ENCODE data around the gene MGAT4C.
A peak's percentile ranks its signal among the peaks of the same experiment; 100 is the strongest.
"Not testable (repeated sequence)": the region's sequence is repeated elsewhere in the genome, so short reads cannot be mapped to it uniquely, and the experiment has no call there.

Gene MGAT4C

DNA sequence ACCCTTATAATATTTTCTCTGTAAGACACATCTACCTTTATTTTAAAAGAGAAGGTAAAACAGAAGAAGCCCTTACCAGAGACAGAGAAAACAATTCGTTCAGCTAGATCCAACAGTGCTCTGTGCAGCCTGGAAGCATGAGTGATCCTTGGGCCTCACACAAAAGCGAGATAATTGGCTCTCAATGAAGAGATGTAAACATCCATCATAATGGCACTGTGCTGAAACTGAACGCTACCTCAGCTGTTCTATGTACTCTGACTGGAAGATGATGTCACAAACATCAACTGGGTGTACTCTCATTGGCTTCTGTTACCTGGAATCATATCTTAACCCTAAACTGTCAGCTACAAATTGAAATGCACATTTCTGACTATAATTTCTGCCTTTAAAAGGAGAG lies at the start of gene MGAT4C:
TSS of gene MGAT4C (minus strand) at position 229 of the 400 bp plus-strand sequence.
- no peak for DNase-seq (ENCODE audit: low read depth)

DNA sequence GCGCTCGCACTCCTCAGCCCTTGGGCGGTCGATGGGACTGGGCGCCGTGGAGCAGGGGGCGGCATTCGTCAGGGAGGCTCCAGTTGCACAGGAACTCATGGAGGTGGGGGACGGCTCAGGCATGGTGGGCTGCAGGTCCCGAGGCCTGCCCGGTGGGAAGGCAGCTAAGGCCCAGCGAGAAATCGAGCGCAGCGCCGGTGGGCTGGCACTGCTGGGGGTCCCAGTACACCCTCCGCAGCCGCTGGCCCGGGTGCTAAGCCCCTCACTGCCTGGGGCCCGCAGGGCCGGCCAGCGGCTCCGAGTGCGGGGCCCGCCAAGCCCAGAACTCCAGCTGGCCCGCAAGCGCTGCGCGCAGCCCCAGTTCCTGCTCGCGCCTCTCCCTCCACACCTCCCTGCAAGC lies 40.2 kb upstream of the MGAT4C start:
- DNase-seq (ENCODE audit: low read depth) = not testable (repeated sequence)

DNA sequence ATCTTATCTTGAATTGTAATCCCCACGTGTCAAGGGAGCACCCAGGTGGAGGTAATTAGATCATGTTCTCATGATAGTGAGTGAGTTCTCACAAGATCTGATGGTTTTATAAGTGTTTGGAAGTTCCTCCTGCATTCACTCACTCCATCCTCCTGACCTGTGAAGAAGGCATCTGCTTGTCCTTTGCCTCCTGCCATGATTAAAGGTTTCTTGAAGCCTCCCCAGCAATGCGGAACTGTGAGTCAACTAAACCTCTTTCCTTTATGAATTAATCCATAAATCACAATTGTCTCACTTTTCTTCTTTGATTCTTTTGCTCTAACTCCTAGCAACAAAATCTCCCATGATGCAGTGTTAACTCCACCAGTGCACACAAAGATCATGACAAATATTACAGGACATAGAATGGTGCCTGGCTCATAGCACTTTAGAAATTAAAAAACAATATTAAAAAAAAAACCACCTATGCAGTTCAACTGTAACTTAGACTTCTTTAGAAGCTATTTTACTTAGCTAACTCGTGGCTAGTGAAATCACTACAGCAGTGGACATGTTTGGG lies 37.6 kb upstream of the MGAT4C start:
- DNase-seq (ENCODE audit: low read depth) = no peak

DNA sequence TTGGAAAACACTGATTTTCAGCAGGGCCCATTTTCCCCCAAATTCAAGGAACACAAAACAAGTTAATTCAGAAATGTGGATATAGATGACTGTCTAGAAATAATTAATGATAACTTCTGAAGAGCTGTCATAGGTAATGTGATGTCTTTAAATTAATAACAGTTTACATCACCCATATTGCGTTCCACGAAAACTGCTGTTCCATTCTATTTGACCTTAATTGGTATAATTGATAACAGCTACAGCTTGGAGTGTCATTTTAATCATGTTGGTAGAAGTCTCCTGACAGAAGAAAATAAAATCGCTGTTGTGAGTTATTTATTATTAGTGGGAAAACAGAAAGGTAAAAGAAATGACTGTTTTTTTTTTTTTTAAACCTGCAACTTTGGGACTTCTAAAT lies 36.3 kb upstream of the MGAT4C start:
- no peak for DNase-seq (ENCODE audit: low read depth)

DNA sequence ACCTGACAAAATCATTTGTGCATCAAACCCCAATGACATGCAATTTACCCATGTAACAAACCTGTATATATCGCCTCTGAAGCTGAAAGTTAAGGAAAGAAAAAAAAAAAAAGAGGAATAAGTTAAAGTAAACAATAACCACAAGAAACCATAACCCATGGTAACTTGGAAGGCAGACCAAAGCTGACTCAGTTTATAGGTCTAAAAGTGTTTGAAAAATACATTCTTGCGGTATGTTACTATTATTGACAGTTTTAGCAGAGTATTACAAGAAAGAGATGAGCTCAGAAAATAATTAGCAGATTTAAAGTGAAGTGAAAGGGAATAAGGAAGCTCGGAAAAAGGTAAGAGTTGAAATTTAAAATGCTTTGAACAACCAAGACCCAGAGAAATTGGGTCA lies 34.4 kb upstream of the MGAT4C start:
- DNase-seq (ENCODE audit: low read depth) = no peak

DNA sequence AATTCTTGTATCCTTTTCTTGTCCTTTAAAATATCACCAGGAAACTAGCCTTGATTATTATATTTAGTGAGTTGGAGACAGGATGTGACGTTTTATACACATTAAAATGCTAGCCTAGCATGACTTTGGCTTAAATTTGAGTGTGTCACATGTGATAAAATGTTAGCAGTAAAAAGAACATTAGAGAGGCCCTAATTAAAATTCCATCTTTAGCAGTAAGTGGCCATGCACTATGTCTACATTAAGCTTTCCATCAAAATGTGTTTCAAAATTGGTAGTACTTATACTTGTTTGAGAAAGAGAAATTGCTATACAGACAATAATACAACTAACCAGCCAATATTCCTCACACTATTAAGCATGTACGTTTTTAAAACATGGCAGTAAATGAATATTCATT lies 29.9 kb upstream of the MGAT4C start:
- DNase-seq (ENCODE audit: low read depth) = no peak

DNA sequence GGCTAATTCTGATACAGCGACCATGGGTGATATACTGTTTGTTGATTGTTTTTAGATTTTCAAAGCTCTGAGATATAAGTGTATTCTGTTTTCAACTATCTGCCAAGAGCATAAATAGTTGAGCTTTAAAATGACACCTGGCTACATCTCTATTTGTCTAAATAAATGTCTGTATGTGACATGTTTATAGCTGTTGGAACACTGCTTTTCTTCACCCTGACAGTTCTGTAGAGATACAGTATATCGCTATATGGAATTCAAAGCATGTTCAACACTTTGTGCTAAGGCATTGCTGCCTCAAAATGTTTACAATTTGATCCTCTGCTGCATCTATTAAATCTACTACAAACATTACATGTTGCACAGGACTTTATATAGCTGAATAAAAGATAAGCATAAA lies 27.4 kb upstream of the MGAT4C start:
- DNase-seq (ENCODE audit: low read depth) = no peak

DNA sequence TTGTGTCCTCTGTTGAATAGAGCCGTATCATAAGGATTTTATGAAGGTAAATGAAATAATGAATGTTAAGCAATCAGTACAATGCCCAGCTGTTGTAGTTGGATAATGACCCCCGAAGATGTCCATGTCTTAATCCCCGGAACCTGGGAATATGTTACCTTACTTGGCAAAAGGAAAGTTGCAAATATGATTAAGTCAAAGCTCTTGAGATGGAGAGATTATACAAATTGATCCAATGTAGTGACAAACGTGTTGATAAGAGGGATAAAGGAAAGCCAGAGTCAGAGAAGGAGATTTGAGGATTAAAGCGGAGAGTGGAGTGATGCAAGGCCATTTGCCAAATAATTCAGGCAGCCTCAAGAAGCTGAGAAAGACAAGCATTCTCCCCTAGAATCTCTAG lies 19.2 kb upstream of the MGAT4C start:
- no peak for DNase-seq (ENCODE audit: low read depth)

DNA sequence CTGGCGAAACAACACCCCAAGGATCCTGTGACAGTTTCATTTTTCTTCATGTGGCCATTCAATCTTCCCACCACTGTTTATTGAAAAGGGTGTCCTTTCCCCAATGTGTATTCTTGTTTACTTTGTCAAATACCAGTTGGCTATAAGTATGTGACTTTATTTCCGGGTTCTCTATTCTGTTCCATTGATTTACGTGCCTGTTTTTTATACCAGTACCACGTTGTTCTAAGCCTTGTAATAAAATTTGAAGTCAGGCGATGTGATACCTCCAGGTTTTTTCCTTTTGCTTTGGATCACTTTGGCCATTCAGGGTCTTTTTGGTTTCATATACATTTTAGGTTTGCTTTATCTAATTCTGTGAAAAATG lies 9.1 kb upstream of the MGAT4C start:
- no peak for DNase-seq (ENCODE audit: low read depth)

DNA sequence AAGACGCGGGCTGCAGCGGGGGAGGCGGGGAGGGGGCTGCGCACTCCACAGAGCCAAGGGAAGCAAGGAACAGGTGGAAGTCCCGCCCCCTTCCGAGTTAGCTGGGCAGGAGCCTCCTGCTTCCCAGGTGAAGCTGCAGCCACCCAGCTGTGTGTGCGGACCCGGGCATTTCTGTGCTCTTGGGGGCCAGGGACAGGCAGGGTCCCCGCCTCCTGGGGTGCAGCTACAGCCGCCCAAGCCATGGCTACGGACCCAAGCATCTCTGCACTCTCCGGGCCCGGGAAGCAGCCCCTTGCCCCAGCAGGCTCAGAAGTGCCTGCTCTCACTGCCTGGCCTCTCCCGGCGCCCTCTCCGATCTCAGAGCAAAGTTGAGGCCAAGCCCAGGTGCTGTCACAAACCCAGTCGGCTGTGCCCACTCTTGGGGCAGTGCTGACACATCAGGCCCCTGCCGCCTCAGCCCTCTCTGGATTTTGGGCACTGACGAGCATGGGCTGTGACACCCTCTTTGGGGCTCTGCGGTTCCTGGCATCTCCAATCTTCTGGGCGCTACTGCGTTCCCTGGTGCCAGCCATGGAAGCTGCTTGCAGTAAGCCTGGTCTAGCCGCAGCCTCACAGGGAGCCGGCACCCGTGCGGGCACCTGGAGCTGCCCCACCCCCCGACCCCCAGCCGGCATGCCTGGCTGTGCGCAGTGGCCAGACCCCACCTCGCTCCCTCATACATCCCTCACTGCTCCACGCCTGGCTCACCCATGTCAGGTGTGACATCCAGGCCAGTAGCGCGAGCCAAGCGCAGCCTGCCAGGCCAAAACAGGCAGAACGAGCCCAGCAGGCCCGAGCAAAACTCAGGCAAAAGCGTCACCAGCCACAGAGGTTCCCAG lies 8.5 kb upstream of the MGAT4C start:
- DNase-seq (ENCODE audit: low read depth) = no peak

DNA sequence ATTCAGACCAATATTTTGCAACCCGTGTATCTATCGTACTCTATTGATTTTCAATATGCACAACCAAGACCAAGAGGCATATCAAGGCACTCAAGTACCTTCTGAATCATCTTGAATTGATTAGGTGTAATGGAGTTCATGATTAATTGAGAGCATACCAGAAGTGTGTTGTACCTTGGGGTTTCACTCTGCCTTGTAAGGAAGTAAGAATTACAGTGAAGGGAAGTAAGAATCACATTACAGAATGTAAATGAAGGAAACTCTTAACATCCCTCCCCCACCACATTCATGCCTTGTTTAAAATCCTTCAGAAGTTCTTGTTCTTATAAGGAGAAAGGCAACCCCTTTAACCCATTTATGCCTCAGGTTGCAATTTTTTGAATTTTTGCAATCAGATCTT lies 5.4 kb upstream of the MGAT4C start:
- DNase-seq (ENCODE audit: low read depth) = no peak

DNA sequence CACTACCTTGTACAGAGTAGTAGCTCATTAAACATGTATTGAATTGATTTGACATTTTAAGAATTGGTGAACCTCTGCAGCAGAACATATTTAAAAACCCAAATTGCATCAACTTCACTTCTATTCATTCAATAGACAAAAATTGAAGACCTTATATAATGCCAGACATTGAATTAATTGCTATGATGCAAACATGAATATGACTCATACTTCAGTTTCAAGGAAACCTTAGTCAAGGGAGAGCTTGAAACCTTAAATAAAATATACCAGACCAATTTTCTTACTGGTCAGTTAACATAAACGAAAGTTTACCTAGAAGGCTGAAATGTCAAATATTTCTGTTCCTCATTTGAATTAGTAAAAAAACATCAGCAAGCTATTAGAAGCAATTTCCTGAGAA lies 5.0 kb upstream of the MGAT4C start:
- no peak for DNase-seq (ENCODE audit: low read depth)

DNA sequence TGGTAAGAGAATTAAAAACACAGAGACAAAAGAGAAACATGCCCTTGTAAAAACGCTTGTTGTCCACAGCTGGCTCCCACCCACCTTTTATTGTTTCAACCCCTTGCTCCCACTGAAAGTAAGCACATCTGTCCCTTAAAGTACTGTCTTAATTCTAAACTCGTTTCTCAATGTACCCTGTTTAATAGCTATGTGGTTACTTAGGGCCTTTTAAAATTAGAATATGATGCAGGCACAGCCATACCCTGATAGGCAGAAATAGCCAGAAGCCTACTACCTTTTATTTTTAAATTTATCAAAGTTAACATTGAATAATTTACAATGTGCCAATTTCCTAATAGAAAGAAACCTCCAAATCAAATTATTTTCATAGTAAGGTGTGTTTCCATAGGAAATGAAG lies 4.0 kb upstream of the MGAT4C start:
- DNase-seq (ENCODE audit: low read depth) = no peak

DNA sequence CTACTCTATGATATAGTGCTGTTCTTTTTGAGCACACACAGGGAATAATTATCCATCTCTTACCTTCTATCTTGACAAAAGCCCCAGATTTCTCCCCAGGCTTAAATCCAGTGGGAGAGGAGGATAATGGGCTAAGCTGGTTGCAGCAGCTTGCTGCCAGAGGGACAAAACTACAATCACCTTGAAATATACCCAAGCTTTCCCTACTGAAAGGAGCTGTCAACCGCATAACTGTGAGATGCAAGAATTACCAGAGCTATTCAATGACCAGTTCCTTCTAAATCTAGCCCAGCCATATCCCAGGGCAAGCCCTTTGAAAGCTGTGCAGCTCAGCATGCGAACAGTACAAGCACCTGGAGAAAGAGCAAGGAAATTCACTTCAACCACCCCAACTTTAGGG lies 943 bp upstream of the MGAT4C start:
- DNase-seq (ENCODE audit: low read depth) = no peak

DNA sequence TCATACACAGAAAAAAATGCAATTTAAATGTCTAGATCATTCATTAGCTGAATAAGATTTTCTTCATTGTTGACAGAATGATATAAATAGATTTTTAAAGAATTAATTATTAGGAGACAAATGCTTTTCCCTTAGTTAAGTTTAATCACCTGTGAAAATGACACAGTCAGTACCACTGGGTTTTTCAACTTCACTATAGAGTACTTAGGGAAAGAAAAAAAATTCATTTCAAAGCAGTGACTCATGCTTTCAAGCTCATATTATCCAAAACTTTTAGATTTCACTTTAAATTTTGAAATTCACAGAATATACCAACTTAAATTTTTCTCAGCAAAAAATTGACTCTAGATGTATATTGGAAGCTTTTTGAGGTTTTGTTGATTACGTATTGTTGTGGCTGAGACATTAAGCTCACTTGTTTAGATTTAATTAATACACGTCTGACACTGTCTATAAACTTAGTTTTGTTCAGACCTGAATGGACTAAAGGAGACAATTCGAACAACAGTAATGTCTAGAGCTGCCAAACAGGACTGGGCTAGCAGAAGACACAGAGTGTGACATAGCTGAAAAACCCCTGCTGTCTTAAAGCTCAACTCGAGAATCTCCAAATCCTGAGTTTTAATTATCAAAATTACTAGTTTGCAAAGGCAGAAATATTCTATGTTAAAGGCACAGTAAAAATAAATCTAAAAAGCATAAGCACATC lies 1.6 kb downstream of the MGAT4C start:
- no peak for DNase-seq (ENCODE audit: low read depth)

DNA sequence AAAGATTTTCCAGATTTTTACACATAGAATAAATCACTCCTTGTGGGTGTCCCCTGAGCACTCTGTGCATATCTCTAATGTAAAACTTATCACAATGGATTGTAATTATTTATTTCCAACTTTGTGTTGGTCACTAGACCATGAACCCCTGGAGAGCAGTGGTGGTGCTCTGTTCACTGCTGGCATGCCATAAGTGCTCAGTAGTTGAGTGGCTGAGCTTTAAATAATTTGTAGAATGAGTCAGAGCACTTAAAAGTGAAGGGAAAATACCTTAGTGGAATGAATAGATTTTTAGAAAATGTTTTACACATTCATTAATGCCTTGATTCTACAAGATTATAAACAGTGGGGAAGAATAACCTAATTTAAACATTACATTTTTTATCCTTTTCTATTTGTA lies 6.3 kb downstream of the MGAT4C start:
- no peak for DNase-seq (ENCODE audit: low read depth)

DNA sequence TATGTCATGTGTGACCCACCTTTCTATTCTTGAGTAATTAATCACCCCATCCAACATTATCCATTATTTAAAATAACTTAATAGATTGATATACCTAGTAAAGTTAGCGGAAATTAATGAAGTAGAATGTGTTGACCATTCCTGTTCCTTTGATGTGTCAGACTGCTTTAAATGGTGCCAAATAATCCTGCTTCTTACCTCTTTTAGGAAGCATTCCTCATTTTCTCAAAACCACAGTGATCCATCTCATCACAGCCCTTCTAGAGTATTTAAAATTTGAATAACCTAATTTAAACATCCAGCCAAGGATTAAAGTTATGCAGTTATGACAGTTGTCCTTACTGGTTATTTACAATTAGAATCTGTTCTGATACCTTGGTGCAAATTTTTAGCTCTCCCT lies 6.9 kb downstream of the MGAT4C start:
- no peak for DNase-seq (ENCODE audit: low read depth)

DNA sequence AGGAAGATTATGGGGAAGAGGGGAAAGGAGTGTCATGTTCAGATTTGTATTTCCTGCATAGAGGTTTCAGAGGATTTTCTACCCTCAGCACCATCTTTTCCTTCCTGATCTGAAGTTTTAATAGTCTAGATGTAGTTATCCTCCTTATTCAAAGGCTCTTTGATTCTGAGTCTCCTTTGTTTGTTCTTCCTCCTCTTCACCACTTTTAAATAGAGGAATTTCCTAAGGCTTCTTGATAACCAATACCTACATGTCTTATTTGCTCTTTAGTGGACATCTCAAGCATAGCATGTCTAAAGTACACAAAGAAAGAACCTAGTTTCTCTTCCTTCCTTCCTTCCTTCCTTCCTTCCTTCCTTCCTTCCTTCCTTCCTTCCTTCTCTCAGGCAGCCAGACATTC lies 8.3 kb downstream of the MGAT4C start:
- no peak for DNase-seq (ENCODE audit: low read depth)

DNA sequence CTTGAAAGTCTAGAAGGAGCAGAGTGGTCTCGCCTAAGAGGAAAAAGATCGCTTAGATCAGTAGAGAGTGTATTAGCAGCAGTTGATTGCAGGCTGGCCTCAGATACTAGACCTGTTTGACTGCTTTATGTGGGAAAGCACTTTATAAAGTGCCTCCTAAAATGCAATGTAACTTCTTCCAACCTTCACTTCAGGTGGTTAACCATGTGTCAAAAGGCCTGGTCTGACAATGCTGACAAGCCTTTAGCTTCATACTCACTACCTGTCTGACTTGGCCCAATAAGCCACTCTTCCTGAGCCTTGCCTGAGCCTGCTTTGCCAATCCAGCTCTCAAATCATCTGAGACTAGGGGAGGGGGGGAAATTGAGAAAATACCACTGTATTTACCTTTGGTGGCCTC lies 14.6 kb downstream of the MGAT4C start:
- no peak for DNase-seq (ENCODE audit: low read depth)

DNA sequence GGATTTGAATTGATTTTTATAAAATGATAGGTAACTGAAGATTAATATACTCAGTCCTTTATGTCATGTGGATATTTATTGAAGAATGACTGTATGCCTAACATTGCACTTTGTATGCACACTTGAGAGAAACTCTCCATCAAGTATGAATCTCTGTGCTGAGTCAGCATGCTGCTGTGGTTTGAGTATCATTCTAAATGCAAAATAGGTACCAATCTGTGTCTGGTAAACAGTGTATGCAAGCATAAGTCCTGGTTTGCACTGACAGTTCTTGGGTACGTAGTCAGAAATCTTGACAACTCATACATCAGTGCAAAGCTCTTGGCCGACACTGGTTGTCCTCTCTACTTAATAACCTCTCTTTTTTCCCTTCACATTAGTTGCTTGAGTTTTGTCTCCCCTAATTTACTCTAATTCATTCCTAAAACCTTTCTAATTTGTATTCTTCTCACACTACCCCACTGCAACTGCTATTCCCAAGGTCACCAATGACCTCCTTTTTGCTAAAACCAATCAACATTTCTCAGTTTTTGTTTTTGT lies 21.8 kb downstream of the MGAT4C start:
- DNase-seq (ENCODE audit: low read depth) = no peak

DNA sequence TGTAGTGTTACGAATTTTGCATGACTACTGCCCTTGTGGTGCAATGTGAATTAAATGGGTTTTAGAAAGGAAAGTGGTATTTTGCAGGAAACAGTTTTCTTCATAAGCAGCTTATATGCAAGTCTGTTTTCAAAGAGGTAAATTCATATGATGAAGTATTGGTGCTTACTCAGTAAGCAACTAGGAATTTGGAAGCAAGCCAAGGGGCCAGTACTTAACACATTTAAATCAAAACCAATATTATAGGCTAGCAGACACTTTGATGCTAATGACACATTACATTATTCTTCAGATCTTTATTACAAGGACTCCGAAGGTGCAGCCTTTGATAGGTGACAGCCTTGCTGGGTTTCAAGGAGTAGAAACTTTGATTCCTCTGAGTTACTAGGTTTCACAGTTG lies 23.1 kb downstream of the MGAT4C start:
- DNase-seq (ENCODE audit: low read depth) = no peak

DNA sequence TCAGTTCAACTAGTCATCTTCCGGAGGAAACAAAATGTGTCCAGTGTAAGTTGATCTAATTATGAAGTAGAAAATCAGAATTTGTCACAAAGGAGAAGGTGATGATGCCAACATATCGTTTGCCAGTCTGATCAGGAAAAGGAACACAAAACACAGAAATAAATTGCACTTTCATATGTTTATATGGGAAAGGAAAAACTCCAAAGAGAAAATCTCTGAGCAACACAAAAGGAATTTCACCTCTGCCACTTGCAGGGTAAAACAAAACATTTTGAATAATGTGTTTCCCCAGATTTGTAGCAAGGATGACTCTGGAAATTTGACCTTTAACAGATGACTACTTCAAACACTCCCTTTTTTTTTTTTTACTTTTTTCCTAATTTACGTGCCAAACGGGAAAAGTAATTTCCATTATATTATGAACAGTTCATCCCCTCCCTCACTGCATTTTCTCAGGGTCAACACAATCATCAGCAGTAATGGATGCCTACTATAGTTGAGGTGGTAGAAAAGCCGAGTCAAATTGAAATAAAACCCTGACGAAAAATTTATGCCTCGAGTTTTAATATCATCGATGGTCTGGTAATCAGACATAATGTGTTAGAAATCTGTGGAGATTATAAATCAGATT lies 25.6 kb downstream of the MGAT4C start:
- DNase-seq (ENCODE audit: low read depth) = peak; percentile 49

DNA sequence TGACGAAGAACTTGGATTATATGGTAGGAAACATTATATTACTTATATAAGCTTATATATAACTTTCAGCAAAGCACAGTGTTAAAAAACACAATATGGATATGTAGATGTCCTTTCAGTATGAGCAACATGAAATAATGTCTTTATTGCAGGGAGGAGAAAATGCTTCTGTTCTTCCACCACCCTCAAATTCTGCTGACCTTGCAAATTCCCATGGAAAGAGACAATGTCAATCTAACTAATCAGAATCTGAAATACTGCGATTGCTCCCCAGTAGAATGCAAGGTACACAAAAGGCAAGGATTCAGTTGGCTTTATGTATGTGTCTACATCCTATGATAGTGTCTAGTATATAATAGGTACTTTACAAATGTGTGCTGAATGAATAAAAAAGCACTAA lies 26.4 kb downstream of the MGAT4C start:
- DNase-seq (ENCODE audit: low read depth) = no peak

Data from HS-5 (cell line).